ENCODE results near the gene SLC15A5.

Gene SLC15A5, protein sequence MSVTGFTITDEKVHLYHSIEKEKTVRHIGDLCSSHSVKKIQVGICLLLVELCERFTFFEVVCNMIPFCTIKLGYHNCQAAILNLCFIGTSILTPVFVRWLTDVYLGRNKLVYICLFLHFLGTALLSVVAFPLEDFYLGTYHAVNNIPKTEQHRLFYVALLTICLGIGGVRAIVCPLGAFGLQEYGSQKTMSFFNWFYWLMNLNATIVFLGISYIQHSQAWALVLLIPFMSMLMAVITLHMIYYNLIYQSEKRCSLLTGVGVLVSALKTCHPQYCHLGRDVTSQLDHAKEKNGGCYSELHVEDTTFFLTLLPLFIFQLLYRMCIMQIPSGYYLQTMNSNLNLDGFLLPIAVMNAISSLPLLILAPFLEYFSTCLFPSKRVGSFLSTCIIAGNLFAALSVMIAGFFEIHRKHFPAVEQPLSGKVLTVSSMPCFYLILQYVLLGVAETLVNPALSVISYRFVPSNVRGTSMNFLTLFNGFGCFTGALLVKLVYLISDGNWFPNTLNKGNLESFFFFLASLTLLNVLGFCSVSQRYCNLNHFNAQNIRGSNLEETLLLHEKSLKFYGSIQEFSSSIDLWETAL

DNA sequence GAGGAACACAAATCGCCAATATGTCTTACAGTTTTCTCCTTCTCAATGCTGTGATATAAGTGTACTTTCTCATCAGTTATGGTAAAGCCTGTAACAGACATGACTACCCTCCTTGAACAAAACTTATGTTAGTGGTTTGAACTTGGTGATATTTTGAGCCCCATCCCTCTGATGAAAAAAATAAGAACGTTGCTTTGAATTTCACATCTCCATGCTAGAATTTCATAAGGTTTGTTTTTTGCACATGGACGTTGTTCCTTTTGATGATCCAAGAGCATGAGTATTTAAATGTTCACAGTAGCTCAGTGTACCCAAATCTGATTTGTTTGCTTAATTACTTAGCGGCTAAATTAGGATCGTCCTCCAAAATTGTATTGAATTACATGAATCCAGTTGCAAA lies at the start of gene SLC15A5:
Gene SLC15A5 (minus strand): TSS at position 101 of the 400 bp plus-strand sequence. CDS start 0 bp downstream, at position 101.
- DNase-seq: no peak

DNA sequence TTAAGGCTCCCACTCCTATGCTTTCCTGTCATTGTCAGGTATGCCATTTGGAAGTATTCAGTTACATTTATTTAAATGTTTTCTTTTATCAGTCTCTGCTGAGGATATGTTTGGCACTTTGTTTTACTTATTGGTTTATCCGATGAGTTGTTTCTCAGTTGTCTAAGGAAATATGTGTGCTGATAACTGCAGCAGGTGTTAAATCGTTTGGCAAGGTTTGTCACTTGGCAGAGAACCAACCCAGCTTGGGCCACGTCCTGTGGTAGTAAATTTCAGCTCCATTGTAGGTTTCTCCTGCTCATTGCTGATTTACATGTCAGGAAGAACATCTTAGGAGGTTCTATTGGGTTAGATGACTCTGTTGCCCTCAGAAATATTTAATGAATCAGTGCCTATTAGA lies 47.9 kb upstream of the SLC15A5 start:
- no peak for DNase-seq

DNA sequence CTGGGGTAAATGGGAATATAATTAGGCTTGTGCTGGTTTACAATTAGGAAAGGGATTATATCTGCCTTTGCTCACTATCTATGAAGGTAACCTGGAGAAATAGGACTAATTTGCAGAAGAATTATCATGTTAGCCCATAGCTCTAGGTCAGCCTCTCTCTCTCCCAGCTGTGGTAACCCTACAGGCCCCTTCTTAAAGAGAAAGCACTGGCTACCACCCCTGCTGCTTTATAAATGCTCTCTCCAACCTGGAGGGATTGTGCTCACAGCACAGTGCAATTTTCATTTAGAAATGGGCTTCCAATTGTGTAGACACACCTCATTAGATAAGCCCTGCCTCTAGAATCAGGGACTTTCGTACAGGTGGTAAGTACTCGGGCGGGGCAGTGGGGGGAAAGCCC lies 47.3 kb upstream of the SLC15A5 start:
- DNase-seq: no peak

DNA sequence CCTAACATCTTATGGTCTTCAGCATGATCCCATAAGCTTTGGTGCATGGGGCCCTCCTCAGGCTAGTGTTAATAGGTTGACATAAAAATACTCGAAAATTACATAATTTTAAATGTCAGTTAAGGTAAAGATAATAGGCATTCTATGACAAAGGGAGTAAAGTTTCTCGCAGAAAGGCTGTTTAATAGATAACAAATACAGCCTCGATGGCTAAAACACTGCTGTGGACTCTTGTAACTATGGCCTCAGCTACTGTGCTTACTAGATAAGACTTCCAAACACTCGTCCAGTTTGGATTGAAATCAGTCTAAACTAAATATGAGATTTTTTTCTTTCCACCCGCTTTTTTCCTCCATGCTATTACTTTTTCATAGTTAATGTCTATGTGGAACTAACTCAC lies 46.8 kb upstream of the SLC15A5 start:
- DNase-seq: no peak

DNA sequence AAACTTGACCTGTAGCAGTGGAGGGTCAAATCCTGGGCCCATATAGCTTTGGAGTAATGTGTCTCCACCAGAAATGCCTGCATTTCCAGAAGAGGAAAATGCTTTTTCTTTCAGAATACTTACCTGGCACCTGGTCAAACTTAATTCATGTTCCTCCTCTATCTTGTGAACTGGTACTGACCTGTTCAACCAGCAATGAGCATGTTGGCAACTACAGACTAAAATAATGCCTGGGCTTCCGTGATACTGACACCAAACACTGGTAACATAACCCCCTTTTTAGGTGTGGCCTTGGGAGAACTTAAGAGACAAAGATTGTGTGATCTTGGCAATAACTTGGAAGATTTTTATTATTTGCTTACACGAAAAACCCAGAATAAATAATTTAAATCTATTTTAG lies 46.2 kb upstream of the SLC15A5 start:
- no peak for DNase-seq

DNA sequence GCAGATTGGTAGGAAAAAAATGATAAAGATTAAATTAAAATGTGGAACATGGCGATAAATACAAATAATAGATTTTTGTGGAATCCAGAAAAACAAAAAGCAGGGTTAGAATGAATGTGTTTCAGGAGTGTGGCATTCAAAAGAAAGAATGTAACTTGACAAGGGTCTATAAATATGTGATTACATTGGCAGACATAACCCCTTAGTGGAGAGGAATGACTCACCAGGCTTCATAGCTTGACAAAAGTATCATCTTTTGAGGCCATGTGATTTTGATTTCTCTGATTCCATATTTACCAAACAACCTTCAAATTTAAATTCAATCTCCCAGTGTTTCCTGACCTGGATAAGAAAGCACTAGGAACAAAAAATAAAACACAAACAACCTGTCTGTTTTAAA lies 45.5 kb upstream of the SLC15A5 start:
- DNase-seq: no peak

DNA sequence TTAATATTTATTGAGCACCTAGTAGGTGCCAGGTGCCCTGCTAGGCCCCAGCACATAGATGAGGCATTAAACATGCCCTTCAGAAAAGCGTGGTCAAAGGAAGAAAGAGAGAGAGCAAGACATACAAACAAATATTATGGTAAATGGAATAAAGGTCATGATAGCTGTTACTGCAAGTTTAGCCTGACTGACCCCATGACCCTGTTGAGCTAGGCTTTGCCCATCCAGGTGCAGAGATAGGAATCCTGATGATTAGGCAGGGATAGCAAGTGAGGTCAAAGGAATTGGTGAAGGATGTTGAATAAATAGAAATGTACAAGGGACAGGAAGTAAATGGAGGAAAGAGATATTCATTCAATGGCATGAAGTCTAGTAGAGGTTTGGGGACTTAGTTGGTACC lies 33.4 kb upstream of the SLC15A5 start:
- DNase-seq: no peak

DNA sequence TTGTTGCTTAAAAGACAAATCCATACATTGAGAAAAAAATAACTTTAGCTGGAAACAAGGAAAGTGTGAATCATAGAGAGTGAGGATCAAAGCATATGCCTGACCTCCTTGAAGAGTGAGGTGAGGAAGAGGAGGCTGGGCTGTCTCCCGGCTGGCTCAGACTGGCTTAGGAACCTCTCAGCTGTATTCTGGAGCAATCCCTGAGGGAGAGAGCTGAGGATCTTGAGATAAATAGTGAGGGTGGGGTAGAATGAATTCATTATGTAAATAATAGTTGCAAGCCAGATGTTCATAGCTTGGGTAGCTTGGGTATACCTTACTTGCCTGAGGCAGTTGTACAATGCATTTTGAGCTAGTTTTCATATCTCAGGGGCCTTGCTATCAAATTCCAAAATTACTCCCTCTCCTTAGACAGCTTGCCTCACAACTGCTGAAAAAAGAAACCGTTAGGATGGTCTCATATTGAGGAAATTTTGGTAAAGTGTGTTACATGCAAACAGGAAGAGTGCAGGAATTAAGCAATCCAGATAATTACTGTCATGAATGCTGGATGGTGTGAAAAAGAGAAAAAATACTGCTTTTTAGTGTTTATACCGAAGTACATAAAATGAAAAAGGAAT lies 30.5 kb upstream of the SLC15A5 start:
- DNase-seq: no peak

DNA sequence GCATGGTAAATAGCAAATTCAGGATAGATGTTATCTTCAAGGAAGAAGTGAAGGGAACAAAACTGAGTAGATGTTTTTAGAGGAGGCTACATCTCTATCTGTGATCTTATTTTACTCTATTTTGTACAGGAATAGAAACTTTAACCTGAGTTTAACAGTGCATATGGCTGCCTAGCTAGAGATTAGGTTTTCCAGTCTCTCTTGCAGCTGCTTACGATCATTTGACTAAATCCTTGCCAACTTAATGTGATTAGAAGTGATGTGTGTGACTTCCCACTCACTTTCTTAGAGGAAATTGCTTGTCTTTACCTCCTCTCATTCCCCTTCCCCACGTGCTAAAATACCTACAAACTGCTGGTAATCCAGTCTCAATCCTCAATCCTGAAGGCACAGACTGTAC lies 26.5 kb upstream of the SLC15A5 start:
- DNase-seq: no peak

DNA sequence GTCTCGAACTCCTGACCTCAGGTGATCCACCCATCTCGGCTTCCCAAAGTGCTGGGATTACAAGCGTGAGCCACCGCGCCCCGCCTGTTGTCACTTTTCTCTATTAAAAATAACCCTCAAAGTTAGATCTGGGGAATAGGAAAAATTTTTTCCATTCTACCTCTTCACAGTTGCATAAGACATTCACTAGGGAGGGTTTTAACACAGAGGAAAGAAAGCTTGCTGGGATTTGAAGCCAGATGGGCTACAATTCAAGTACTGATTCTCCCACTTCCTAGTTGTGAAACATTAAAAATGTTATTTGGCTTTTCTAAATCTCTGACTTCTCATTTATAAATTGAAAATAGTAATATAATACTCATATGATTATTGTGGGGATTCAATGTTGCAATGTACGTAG lies 23.3 kb upstream of the SLC15A5 start:
- DNase-seq: peak; percentile 50

DNA sequence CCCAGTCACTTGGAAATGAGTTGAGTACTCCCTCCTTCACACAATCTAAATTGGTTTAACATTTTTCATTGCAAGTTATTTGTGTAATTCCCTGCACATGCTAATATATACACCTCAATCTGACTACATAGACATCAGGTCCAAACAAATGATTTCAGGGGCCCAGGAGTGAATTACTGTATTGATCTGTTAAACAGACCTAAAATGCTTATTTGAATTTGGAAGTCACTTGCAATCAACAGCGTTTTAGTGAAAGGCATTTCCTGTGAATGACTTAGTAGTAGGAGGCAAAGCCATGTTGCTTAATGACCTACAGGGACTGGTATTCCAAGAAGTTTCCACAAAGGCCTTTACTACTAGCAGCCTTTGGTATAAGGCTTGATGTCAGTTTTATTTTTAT lies 22.6 kb upstream of the SLC15A5 start:
- DNase-seq: no peak

DNA sequence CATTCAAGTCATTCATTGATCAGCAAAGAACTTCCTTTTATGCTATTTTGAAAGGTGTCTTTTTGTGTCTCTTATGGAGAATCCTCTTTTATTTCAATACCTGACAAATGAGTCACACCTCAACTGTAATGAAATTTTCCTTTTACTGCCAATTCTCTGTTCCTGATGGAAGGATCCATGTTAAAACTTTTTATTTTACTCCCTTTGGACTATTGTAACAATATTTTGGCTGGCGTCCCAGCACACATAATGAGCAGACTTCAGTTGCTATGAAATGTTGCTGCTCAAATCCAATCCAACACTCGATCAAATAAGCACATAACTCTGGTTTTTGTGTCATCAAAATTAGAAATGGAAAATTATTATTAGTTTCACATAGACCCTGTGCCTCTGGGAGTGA lies 21.9 kb upstream of the SLC15A5 start:
- DNase-seq: no peak

DNA sequence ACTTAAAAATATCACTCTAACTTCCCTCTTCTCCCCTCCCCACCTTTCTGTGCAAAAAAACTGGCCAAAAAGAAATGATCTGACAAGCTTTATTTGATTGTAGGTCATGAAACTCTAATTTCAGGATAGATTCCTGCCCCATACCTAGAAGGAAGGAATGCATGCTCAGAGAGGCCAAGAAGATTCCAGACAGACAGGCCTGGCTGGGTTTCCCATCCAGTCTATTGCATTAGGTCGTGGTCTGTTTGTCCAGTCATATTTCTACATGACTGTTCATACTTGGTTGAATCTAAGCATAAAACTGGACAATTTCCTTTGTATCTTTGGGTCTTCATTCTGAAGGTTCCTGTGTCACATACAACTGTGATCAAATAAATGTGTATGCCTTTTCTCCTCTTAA lies 20.0 kb upstream of the SLC15A5 start:
- no peak for DNase-seq

DNA sequence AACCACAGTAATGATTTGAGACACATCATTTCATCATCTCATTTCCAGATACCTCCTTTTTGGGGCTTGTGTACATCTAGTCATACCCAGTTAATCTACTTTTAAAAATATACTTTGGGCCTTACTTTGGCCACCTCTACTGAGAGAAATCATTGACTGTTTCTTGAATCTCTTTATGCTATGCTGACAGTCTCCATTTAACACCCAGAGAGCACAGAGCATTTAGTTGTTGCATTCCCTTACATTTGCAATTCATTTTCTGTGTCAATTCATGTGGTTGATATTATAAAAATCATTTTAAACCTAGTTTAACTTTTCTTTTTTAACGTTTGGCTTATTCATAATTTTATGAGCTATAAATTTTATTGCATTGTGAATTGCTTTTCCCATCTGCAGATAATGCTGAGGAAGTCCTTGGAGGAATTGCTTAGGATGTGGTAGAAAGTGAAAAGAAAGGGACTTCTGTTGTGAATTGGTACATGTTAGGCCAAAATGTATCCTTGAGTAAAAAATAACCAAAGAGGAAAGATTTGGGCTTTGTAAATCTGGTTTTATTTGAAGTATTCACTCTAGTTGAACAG lies 17.0 kb upstream of the SLC15A5 start:
- DNase-seq: no peak

DNA sequence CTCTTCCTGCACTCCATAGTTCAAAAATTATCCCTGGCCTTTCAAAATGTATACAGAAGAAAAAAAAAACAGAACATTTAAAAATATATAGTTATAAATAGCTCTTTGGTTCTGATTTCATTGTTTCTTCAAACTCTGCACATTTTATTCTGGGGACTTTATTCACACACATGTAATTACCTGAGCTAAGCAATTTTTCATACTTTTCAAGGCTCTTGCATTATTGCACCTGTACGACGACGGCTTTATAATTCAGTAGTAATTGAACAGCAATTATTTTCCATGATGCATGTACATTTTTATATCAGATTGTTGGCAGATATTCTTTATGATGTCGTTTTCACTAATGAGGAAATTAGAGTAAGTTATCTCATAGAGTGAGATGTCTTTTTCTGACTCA lies 13.5 kb upstream of the SLC15A5 start:
- no peak for DNase-seq

DNA sequence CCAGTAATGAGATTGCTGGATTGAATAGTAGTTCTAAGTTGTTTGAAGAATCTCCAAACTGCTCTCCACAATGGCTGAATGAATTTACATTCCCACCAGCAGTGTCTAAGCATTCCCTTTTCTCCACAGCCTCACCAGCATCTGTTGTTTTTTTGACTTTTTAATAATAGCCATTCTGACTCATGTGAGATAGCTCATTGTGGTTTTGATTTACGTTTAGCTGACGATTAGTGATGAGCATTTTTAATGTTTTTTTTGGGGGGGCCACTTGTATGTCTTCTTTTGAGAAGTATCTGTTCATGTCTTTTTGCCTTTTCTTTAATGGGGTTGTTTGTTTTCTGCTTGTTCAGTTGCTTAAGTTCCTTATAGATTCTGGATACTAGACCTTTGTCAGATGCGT lies 8.1 kb upstream of the SLC15A5 start:
- DNase-seq: no peak

DNA sequence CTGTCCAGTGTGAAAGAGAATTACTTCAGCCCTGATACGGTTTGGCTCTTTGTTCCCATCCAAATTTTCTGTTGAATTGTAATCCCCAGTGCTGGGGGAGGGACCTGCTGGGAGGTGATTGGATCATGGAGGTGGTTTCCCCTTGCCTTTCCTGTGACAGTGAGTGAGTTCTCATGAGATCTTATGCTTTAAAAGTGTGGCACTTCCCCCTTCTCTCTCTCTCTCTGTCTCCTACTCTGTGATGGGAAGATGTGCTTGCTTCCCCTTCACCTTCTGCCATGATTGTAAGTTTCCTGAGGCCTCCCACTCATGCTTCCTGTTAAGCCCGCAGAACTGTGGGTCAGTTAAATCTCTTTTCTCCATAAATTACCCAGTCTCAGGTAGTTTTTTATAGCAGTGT lies 5.5 kb upstream of the SLC15A5 start:
- no peak for DNase-seq

DNA sequence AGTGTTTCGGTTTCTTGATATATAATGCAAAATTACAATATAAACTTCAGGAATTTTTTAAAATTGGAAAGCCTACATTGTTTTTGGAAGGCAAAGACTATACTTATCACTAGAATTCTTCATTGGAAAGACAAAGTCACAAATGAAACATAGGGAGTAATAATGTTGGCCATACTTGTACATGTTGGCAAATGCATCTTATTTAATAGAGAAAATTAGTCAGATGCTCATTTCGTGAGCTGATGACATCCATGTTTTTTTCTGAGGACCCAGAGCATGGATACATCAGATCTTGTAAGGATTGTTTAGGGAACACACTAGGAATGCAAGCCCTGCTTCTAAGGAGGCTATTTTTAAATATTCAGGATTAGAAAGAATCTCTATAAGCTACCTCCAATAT lies 4.6 kb upstream of the SLC15A5 start:
- no peak for DNase-seq

DNA sequence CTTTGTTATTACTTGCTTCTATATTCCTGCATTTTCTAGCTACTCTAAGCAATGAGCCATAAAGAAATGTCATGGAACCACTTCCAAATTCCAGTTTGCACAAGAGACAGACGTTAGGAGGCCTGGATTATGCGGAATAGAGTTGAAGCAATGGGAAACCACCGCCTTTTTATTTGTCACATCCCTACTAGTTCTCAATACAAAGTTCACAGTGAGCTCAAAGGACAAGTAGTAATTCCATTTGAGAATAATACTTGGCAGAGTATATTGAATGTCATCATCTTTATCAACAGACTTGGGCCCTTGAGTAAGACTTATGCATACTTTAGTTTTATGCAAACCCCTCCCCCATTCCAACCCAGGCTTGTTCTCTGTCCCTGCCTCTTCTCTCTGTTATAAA lies 3.7 kb upstream of the SLC15A5 start:
- no peak for DNase-seq

DNA sequence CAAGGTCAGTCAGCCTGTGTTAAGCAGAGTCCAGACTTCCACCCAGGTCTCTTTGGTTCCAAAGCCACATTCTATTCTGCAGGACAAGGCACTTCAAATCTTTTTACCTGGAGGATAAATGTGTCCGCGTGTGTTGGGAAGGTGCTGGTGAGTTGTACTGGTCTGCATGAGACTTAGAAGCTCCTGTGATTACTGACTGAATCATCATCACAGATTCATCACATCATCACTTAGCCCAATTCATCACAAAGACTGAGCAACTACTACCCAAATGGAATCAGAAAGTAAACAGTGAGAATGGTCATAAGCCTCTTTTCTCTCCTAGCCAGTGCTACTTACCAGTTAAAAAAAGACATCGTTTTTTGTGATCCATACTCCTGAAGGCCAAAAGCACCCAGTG lies 5.3 kb downstream of the SLC15A5 start:
- no peak for DNase-seq

DNA sequence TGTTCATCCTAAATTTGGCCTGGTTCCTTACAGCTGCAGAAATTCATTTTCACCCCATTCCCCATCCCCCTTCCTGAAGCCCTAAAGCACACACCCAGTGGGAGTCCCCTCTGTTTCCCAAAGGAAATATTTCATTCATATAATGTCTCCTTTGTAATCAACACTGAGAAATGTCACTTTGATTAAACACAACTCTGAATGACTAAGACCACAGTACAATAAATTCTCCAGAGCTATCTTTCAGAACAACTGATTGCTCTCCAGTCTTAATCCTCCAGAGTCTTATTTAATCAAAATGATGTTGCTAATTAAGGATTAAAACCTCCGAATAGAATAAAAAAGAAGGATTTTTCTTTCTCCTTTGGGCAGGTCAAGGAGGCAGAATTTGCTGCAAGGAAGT lies 6.4 kb downstream of the SLC15A5 start:
- DNase-seq: no peak

DNA sequence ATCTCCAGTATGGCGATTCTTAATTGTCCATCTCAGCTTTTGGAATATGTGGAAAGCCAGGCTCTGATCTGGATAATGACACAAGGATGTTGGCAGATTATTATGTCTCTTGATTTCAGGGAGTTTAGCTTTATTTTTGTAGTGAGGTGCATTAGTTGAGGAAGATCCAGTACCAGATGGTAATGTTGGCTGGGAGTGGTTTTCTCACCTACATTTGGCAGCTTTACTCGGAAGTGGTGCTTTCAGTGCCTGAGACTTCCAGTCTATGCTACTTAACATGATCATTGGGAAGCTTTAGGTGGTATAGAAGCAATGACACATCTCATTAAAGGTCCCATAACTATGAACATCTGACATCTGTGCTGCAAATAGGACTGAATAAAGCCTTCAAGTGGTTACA lies 7.5 kb downstream of the SLC15A5 start:
- DNase-seq: no peak

DNA sequence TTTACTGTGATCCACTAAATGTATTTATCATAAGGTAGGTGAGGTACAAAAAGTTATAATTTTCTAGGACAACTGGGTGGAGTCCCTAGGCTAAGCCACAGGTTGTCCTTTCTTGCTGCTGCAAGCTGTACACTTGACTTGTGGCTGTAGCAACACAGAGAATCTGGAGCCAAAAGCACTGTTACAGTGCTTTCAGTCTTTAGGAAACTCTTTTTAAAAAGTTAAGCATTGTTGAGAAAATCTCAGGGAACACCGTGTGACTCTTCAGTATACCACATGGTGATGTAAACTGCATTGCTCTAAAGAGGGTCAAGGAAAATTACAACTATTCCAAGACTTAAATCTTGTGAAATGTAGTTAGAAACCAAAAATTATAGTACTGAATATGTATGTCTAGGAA lies 11.4 kb downstream of the SLC15A5 start:
- DNase-seq: no peak

DNA sequence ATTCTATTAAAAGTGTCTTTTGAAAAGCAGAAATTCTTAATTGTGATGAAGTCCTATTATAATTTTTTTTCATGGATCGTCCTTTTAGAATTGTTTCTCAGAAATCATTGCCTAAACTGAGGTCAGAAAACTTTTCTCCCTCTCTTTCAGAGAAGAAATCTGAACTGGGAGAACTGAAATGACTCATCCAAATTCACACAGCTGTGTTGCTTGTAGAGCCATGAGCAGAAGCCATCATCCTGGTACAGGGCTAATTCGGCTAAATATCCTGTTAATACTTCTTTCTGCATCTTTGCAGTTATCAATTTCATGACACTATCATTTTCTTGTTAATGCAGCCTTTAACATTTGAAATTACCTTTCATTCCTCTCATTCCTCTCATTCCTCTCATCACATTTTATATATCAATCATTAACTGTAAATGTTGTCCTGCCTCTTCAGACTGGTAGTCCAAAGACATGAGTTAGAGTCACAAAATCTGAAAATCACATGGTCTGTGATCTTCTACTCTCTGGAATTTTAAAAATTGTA lies 15.5 kb downstream of the SLC15A5 start:
- DNase-seq: no peak

Measured in left hindlimb (tissue), 1 donor.